Endothelial cell of umbilical vein (primary cell): ENCODE measurements around the gene SLC5A10. TPM values are rescaled to one million over a fixed set of nuclear protein-coding genes. Genes with fewer than 3 reads are reported as not detected.

Source experiments
- BruUV-seq: library from RNA; stranded (reverse); fragments of 400-500 nt; replicated peaks from 2 replicates; lab custom pipeline; 2021; lab: Mats Ljungman, UMichigan
- CTCF ChIA-PET: fragments of 300-600, 350-600 bp; sonication (Branson Sonifier 250); formaldehyde crosslinking; loops from one replicate; lab custom pipeline; 2021; ENCODE audit warnings: antibody characterized with exemption, inconsistent platforms; lab: Charles Lee
- POLR2A ChIA-PET: fragments of 300-600, 350-600 bp; sonication (Branson Sonifier 250); formaldehyde crosslinking; loops from one replicate; lab custom pipeline; 2021; ENCODE audit warnings: antibody characterized with exemption, inconsistent platforms; lab: Charles Lee
- DNase-seq: peaks from one replicate; pipeline ENCODE4 v3.0.0-alpha.2; 2011; ENCODE audit warnings: low read depth, low spot score
- FAIRE-seq: peaks from 2 replicates; lab custom pipeline; 2011; peaks lifted over from hg19 to GRCh38; lab: Jason Lieb, UNC
- H2AFZ ChIP-seq: 2 replicates; pipeline ENCODE4 v1.6.0; 2012; ENCODE audit warnings: low read depth, low read length, control low read depth, inconsistent platforms
- H3K27ac ChIP-seq: 2 replicates; pipeline ENCODE4 v1.5.1; 2011; ENCODE audit warnings: low read depth, mild to moderate bottlenecking, control low read depth, low read length, moderate library complexity; ENCODE audit not compliant: insufficient read depth
- H3K27me3 ChIP-seq, 2 experiments: 2 replicates each; pipeline versions ENCODE4 v1.6.0 to v1.6.1; 2011; ENCODE audit warnings: low read length in 2 of 2, mixed read lengths in 1 of 2; ENCODE audit not compliant: control insufficient read depth in 2 of 2, insufficient read depth in 2 of 2
- H3K36me3 ChIP-seq, 2 experiments: 2 replicates in 1 of 2; 3 replicates in 1 of 2; pipeline ENCODE4 v1.5.1; 2011; ENCODE audit warnings: low read length in 2 of 2, mild to moderate bottlenecking in 1 of 2, moderate library complexity in 1 of 2; ENCODE audit not compliant: control insufficient read depth in 2 of 2, insufficient read depth in 2 of 2; ENCODE audit errors: extremely low read depth in 1 of 2
- H3K4me1 ChIP-seq: 3 replicates; pipeline ENCODE4 v1.5.1; 2011; ENCODE audit warnings: mild to moderate bottlenecking, low read length; ENCODE audit not compliant: control insufficient read depth, insufficient read depth; ENCODE audit errors: extremely low read depth
- H3K4me2 ChIP-seq: 2 replicates; pipeline ENCODE4 v1.6.1; 2011; ENCODE audit warnings: low read length, control low read depth, mixed read lengths; ENCODE audit not compliant: insufficient read depth
- H3K4me3 ChIP-seq, 3 experiments: fragments of 200-600 bp in 1 of 3; sonication (generic), shearing (Covaris generic) in 1 of 3; replicated peaks in 1 of 3; 2 replicates each; pipeline ENCODE4 v1.5.1; 2011 to 2016; ENCODE audit warnings: control low read depth in 3 of 3, low read length in 3 of 3, mild to moderate bottlenecking in 2 of 3, inconsistent platforms in 1 of 3, low read depth in 1 of 3, moderate library complexity in 1 of 3; ENCODE audit not compliant: insufficient read depth in 1 of 3
- H3K79me2 ChIP-seq: 2 replicates; pipeline ENCODE4 v1.6.0; 2012; ENCODE audit warnings: low read length, inconsistent platforms; ENCODE audit not compliant: control insufficient read depth, insufficient read depth
- H3K9ac ChIP-seq: replicated peaks from 2 replicates; pipeline ENCODE3; 2011; ENCODE audit warnings: low read length, control low read depth; ENCODE audit not compliant: insufficient read depth; ENCODE audit errors: extremely low read depth
- H3K9me1 ChIP-seq: replicated peaks from 3 replicates; pipeline ENCODE4 v1.6.0; 2011; ENCODE audit warnings: mild to moderate bottlenecking, low read length; ENCODE audit not compliant: control insufficient read depth, insufficient read depth; ENCODE audit errors: extremely low read depth
- H3K9me3 ChIP-seq: replicated peaks from 2 replicates; pipeline ENCODE4 v1.5.1; 2012; ENCODE audit warnings: low read length, inconsistent platforms; ENCODE audit not compliant: control insufficient read depth, insufficient read depth
- H4K20me1 ChIP-seq: replicated peaks from 2 replicates; pipeline ENCODE3; 2011; ENCODE audit warnings: mild to moderate bottlenecking, low read length; ENCODE audit not compliant: control insufficient read depth, insufficient read depth; ENCODE audit errors: extremely low read depth
- EZH2 ChIP-seq: IDR thresholded peaks from 2 replicates; pipeline ENCODE4 v1.6.1; 2012; ENCODE audit warnings: borderline replicate concordance, low read depth, mild to moderate bottlenecking, moderate library complexity, low read length, inconsistent platforms; ENCODE audit not compliant: severe bottlenecking
- FOS ChIP-seq: IDR thresholded peaks from 2 replicates; pipeline ENCODE4 v1.6.1; 2011; ENCODE audit warnings: mild to moderate bottlenecking, low read length, moderate library complexity, borderline replicate concordance; ENCODE audit not compliant: insufficient read depth
- GATA2 ChIP-seq: IDR thresholded peaks from 2 replicates; pipeline ENCODE4 v1.7.0; 2011; ENCODE audit warnings: low read depth, mild to moderate bottlenecking, moderate library complexity, mixed read lengths, low read length; ENCODE audit not compliant: insufficient read length, insufficient read depth
- JUN ChIP-seq: IDR thresholded peaks from 2 replicates; pipeline ENCODE4 v1.6.1; 2011; ENCODE audit warnings: borderline replicate concordance, low read depth; ENCODE audit not compliant: insufficient read length, insufficient read depth
- MYC ChIP-seq: IDR thresholded peaks from one replicate; pipeline ENCODE4 v1.6.1; 2011; ENCODE audit warnings: mild to moderate bottlenecking, low read depth, low read length
- POLR2A ChIP-seq: IDR thresholded peaks from 2 replicates; pipeline ENCODE4 v1.6.1; 2012; ENCODE audit warnings: low read depth, mild to moderate bottlenecking, control low read depth, low read length
- POLR2AphosphoS5 ChIP-seq: IDR thresholded peaks from 2 replicates; pipeline ENCODE4 v1.6.1; 2012; ENCODE audit warnings: low read depth, mild to moderate bottlenecking, control low read depth, low read length, moderate library complexity; ENCODE audit not compliant: insufficient read depth
- dilution Hi-C: fragments of 300-500 bp; cut with MboI; formaldehyde crosslinking; loops from one replicate; pipeline ENCODE4 v1.15.0; 2019; ENCODE audit warnings: low sequenced_read_pairs; ENCODE audit not compliant: extremely low pct_ligation_motif_present
- intact Hi-C: fragments of 100-400 bp; cut with micrococcal nuclease; formaldehyde crosslinking; loops from one replicate; pipeline ENCODE4 v1.10.0; 2022
- polyA plus RNA-seq, 4 experiments: library from polyadenylated mRNA; depleted of rRNA in 3 of 4; stranded (reverse) in 3 of 4; unstranded in 1 of 4; fragments of >200 nt; gene quantifications; 2 replicates each; pipeline versions ENCODE4 v1.2.1 to v1.2.3, GENCODE V29; 2011 to 2012; ENCODE audit warnings: missing spikeins in 1 of 4
- total RNA-seq: library from RNA; stranded (reverse); gene quantifications from 2 replicates; pipeline ENCODE4 v1.2.3, GENCODE V29; 2021
- TF ChIP-seq, protein P1 (sequence below): IDR thresholded peaks from 2 replicates; pipeline ENCODE4 v1.6.1; 2011; ENCODE audit not compliant: insufficient read depth, insufficient read length
- TF ChIP-seq, protein P2 (sequence below), 2 donors: IDR thresholded peaks; 1 replicate in 1 of 2; 2 replicates in 1 of 2; pipeline ENCODE4 v1.5.1; 2011; ENCODE audit warnings: low read length in 2 of 2, mild to moderate bottlenecking in 2 of 2, moderate library complexity in 2 of 2, control low read depth in 1 of 2, inconsistent platforms in 1 of 2, low read depth in 1 of 2; ENCODE audit not compliant: insufficient read depth in 1 of 2; ENCODE audit errors: extremely low read depth in 1 of 2

Gene SLC5A10
- total and polyA plus RNA-seq, 2 donors (not counting 3 experiments of a cell fraction or from before 2014, with no cell fraction given) = not detected

DNA sequence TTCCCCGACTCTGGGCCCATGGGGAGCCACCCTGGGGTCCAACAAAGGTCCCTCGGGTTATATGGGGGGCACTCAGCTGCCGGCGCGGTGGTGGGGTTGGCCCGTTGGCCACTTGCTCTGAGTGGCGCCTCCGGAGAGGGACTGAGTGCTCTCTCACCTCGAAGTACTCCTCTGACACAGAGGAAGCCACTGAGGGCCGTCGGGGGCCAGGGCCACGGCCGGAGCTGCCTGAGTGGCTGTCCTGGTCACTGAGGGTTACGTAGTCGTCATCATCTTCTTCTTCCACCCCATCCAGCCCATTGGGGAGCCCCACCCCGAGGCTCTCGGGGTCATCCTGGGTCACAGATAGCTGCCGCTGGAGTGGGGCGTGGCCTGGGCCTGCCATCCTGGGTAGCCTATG lies 25.7 kb downstream of the SLC5A10 start:
- Histone ChIP-seq H3K36me3 (peaks cover 0 to 12% of the 10 kb centered on the region in 2 experiments), H3K4me2 (no peak overlapping the region), H3K4me3 (no peak overlapping the region), H2AFZ (no peak overlapping the region), H3K27ac (no peak overlapping the region), H3K9ac (no peak overlapping the region), H3K9me3 (no peaks in the 10 kb centered on the region), H3K4me1 (peaks cover 8% of the 10 kb centered on the region), H3K9me1 (no peaks in the 10 kb centered on the region), H3K79me2 (no peaks in the 10 kb centered on the region), H3K27me3 (no peaks in the 10 kb centered on the region), H4K20me1 (no peaks in the 10 kb centered on the region)
- ChIA-PET CTCF (interaction anchor here (2.3 kb wide), 1 partner anchor 17 kb away, joined by 6 read pairs; no protein-coding TSS in a partner anchor), POLR2A (no interaction called here)
- TF ChIP-seq MYC = no peak
- no peak for TF ChIP-seq FOS
- no peak for TF ChIP-seq POLR2AphosphoS5
- TF ChIP-seq, protein P1, sequence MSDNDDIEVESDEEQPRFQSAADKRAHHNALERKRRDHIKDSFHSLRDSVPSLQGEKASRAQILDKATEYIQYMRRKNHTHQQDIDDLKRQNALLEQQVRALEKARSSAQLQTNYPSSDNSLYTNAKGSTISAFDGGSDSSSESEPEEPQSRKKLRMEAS = no peak
- TF ChIP-seq, protein P2, sequence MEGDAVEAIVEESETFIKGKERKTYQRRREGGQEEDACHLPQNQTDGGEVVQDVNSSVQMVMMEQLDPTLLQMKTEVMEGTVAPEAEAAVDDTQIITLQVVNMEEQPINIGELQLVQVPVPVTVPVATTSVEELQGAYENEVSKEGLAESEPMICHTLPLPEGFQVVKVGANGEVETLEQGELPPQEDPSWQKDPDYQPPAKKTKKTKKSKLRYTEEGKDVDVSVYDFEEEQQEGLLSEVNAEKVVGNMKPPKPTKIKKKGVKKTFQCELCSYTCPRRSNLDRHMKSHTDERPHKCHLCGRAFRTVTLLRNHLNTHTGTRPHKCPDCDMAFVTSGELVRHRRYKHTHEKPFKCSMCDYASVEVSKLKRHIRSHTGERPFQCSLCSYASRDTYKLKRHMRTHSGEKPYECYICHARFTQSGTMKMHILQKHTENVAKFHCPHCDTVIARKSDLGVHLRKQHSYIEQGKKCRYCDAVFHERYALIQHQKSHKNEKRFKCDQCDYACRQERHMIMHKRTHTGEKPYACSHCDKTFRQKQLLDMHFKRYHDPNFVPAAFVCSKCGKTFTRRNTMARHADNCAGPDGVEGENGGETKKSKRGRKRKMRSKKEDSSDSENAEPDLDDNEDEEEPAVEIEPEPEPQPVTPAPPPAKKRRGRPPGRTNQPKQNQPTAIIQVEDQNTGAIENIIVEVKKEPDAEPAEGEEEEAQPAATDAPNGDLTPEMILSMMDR (IDR thresholded peaks at IDR 0.05; ENCODE audit: extremely low read depth in 1 of 2, insufficient read depth in 1 of 2, low read depth in 1 of 2, low read length in 2 of 2) = no peak
- TF ChIP-seq JUN = no peak
- TF ChIP-seq GATA2 = no peak
- no peak for TF ChIP-seq POLR2A
- no peak for TF ChIP-seq EZH2
- dilution Hi-C loops (no loop called here), intact Hi-C loops (no loop called here)
- no peak for DNase-seq
- no peak for FAIRE-seq
- BruUV-seq = no TSS peak
